Kidney glomerular epithelial cell (primary cell): ENCODE results near the gene PHACTR1.
A peak's percentile ranks its signal among the peaks of the same experiment; 100 is the strongest.

Experiments used
- DNase-seq: peaks from one replicate; lab custom pipeline; 2025; lab: John Stamatoyannopoulos, UW

Gene PHACTR1

GRCh38 chr6:12848964-12849808 is 132.6 kb downstream of the PHACTR1 start:
- DNase-seq, result peak; percentile 9

- no peak for DNase-seq
Measured at GRCh38 chr6:12849809-12850198, 133.2 kb downstream of the PHACTR1 start.

GRCh38 chr6:12851123-12851695 is 134.6 kb downstream of the PHACTR1 start:
- DNase-seq, result no peak

GRCh38 chr6:12861603-12862002 is 145.0 kb downstream of the PHACTR1 start:
- no peak for DNase-seq

- DNase-seq, result no peak
Measured at GRCh38 chr6:12865117-12865516, 148.6 kb downstream of the PHACTR1 start.

GRCh38 chr6:12865671-12866181 is 149.2 kb downstream of the PHACTR1 start:
- DNase-seq, result peak; percentile 3

GRCh38 chr6:12866422-12867029 is 150.0 kb downstream of the PHACTR1 start:
- no peak for DNase-seq

GRCh38 chr6:12869816-12870432 is 153.4 kb downstream of the PHACTR1 start:
- DNase-seq, result no peak

GRCh38 chr6:12873691-12874090 is 157.1 kb downstream of the PHACTR1 start:
- no peak for DNase-seq

- DNase-seq, result no peak
Measured at GRCh38 chr6:12875051-12875450, 158.5 kb downstream of the PHACTR1 start.

- no peak for DNase-seq
Measured at GRCh38 chr6:12878741-12879140, 162.2 kb downstream of the PHACTR1 start.

GRCh38 chr6:12882761-12883290 is 166.3 kb downstream of the PHACTR1 start:
- DNase-seq, result no peak

- DNase-seq, result no peak
Measured at GRCh38 chr6:12884983-12885382, 168.4 kb downstream of the PHACTR1 start.

- DNase-seq, result peak; percentile 39
Measured at GRCh38 chr6:12886961-12887775, 170.6 kb downstream of the PHACTR1 start.

GRCh38 chr6:12890171-12890790 is 173.7 kb downstream of the PHACTR1 start:
- DNase-seq, result no peak

GRCh38 chr6:12891595-12891994 is 175.0 kb downstream of the PHACTR1 start:
- no peak for DNase-seq

- DNase-seq, result no peak
Measured at GRCh38 chr6:12892151-12892550, 175.6 kb downstream of the PHACTR1 start.

- DNase-seq, result no peak
Measured at GRCh38 chr6:12893036-12893435, 176.5 kb downstream of the PHACTR1 start.

- no peak for DNase-seq
Measured at GRCh38 chr6:12895721-12896120, 179.2 kb downstream of the PHACTR1 start.

GRCh38 chr6:12896208-12896733 is 179.7 kb downstream of the PHACTR1 start:
- no peak for DNase-seq

GRCh38 chr6:12898603-12899002 is 182.0 kb downstream of the PHACTR1 start:
- DNase-seq, result no peak
